D721Med (cell line): ENCODE measurements around the gene DNAJB6.

Experiments
- DNase-seq: peaks from one replicate; pipeline ENCODE4 v3.0.0; 2011; ENCODE audit warnings: low spot score; ENCODE audit not compliant: insufficient read length
- FAIRE-seq: peaks from 2 replicates; lab custom pipeline; 2011; peaks lifted over from hg19 to GRCh38; lab: Jason Lieb, UNC
- TF ChIP-seq, protein P1 (sequence below): IDR thresholded peaks from 2 replicates; pipeline ENCODE4 v1.5.1; 2012; ENCODE audit warnings: mild to moderate bottlenecking, control low read depth; ENCODE audit not compliant: insufficient read depth; ENCODE audit errors: missing control alignments

Gene DNAJB6

DNA sequence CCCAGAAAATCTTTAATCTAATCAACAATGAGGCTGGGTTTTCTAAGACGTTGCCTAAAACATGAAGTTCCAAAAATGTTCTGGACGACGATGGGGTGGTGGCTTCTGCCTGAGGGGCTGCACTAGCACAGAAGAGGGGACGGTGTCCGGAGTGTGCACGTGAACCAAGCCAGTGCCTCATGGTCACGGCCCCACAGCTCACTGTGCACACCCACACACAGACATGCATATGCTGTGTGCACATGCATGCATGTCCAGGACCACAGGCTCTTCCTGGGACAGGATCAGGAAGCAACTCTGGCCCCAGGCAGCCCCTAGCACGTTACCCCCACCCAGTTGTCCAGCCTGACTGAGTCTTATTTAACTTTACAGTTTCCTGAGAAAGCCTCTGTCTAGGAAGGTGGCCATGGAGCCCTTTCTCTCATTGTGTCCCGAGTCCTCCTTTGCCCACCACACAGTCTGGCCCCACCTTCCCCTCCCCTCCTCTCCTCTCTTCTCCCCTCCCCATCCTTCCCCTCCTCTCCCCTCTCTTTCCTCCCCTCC is 100.8 kb downstream of the DNAJB6 start:
- FAIRE-seq, result no peak
- no peak for DNase-seq
- TF ChIP-seq, protein P1, sequence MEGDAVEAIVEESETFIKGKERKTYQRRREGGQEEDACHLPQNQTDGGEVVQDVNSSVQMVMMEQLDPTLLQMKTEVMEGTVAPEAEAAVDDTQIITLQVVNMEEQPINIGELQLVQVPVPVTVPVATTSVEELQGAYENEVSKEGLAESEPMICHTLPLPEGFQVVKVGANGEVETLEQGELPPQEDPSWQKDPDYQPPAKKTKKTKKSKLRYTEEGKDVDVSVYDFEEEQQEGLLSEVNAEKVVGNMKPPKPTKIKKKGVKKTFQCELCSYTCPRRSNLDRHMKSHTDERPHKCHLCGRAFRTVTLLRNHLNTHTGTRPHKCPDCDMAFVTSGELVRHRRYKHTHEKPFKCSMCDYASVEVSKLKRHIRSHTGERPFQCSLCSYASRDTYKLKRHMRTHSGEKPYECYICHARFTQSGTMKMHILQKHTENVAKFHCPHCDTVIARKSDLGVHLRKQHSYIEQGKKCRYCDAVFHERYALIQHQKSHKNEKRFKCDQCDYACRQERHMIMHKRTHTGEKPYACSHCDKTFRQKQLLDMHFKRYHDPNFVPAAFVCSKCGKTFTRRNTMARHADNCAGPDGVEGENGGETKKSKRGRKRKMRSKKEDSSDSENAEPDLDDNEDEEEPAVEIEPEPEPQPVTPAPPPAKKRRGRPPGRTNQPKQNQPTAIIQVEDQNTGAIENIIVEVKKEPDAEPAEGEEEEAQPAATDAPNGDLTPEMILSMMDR, result no peak

DNA sequence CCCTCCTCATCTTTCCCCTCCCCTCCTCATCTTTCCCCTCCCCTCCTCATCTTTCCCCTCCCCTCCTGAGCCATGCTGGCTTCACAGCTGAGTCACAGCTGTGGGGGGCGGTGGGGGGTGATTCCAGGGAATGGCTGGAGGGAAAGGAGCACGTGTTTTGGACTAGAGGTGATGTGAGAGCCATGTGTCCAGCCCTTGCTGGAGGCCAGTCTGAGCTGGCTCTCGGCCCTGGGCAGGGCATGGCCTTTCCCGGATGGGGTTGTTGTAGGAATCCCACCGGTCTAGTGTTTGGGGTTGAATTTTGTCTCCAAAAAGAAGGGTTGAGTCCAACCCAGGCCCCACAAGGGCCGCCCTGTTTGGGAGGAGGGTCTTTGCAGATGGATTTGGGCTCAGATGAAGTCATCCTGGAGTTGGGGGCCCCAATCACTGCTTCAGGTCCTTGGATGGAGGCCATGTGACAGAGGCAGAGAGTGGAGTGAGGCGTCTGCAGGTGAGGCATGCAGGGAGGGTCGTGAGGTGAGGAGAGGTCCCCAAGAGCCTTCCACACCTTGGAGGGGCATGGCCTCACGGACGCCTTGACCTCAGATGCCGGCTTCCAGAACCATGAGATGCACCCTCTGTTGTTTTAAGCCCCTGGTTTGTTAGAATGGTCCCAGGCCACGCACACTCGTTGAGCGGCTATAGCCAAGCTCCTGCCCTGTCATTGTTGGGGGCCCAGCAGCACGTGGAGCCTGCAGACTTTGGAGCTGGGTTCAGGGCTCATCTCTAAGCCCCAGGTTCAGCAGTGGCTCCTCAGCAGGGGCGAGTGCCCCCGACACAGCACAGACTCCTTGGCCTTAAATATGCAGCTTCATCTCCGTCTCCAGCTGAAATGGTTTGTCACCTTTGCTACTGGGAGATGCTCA is 101.6 kb downstream of the DNAJB6 start:
- FAIRE-seq (no peak), DNase-seq (no peak)
- TF ChIP-seq, protein P1, result no peak

- DNase-seq (no peak), FAIRE-seq (no peak)
- TF ChIP-seq, protein P1, result no peak
Observed at GRCh38 chr7:157439149-157439548, 102.3 kb downstream of the DNAJB6 start.

DNA sequence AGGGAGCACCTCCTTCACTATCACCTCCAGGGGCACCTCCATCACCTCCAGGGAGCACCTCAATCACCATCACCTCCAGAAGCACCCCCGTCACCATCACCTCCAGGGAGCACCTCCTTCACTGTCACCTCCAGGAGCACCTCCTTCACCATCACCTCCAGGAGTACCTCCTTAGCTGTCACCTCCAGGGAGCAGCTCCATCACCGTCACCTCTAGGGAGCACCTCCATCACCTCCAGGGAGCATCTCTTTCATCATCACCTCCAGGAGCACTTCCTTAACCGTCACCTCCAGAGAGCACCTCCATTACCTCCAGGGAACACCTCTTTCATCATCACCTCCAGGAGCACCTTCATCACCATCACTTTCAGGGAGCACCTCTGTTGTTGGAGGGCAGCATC is 103.0 kb downstream of the DNAJB6 start:
- DNase-seq (no peak), FAIRE-seq (no peak)
- TF ChIP-seq, protein P1, result no peak

DNA sequence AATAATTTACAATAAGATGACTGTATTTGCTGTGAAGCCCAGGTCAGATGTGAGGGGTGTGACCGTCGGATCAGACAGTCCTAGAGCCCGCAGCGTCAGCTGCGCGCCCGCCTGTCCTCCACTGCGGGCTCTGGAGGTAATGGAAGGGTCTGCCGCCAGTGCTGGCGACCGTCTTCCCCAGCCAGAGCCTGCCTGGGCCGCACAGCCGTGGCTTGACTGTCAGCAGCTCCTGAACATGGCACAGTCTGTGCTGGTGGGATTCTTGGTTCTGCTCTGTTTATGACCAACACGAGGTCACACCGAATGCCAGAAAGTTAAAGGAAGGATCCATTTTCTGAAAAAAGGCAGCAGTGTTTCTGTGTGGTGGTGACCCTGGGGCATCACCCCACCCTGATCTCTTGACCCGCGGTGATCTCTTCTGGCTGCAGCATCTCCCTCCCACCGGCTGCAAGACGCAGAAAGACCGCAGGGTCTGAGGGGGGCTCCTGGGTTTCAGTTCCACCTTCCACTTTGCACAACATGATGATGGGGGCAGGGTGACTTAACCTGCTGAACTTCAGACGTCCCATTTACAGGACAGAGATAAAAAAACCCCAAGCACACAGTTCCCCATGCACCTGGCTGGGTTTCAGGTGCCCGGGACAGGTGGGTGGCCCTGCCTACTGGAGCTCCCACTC is 103.7 kb downstream of the DNAJB6 start:
- FAIRE-seq (no peak), DNase-seq (no peak)

DNA sequence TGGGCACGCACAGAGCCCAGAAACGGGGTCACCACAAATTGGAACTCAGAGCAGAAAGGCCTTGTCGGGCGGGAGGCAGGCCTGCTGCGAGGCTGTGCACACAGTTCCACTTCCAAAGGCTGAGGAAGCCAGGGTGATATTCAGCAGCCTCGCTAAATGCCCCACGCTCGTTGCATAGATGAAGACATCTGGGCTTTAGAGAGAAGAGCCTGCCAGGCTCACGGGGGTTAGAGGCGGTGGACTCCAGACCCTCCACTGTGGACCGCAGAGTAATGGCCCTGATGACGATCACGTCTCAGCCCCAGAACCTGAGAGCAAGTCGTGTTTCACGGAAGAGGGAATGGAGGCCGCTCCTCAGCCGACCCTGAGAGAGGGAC is 104.2 kb downstream of the DNAJB6 start:
- DNase-seq, result no peak
- no peak for FAIRE-seq
- TF ChIP-seq, protein P1, result no peak

More for the DNA sequence above, 103.7 kb downstream of the DNAJB6 start:
- TF ChIP-seq, protein P1, result no peak
